Ammon's horn (tissue), 1 donor: ENCODE results near the gene FN1.
A peak's percentile ranks its signal among the peaks of the same experiment; 100 is the strongest.
"Not testable (repeated sequence)": the region's sequence is repeated elsewhere in the genome, so short reads cannot be mapped to it uniquely, and the experiment has no call there.

ENCODE experiments used
- DNase-seq: peaks from one replicate; pipeline ENCODE4 v3.0.0-alpha.2; 2016; ENCODE audit warnings: low spot score

Gene FN1

GRCh38 chr2:215422676-215423075, 13.2 kb downstream of the FN1 start:
- no peak for DNase-seq

- no peak for DNase-seq
Measured at GRCh38 chr2:215421859-215422461, 13.9 kb downstream of the FN1 start.

GRCh38 chr2:215420471-215420935, 15.4 kb downstream of the FN1 start:
- no peak for DNase-seq

GRCh38 chr2:215419769-215420470, 15.9 kb downstream of the FN1 start:
- DNase-seq: no peak

- DNase-seq: no peak
Measured at GRCh38 chr2:215419113-215419512, 16.8 kb downstream of the FN1 start.

- DNase-seq: no peak
Measured at GRCh38 chr2:215418064-215418963, 17.6 kb downstream of the FN1 start.

- no peak for DNase-seq
Measured at GRCh38 chr2:215417400-215417951, 18.4 kb downstream of the FN1 start.

GRCh38 chr2:215416656-215417055, 19.2 kb downstream of the FN1 start:
- no peak for DNase-seq

- no peak for DNase-seq
Measured at GRCh38 chr2:215415820-215416577, 19.9 kb downstream of the FN1 start.

- DNase-seq: no peak
Measured at GRCh38 chr2:215415218-215415617, 20.6 kb downstream of the FN1 start.

GRCh38 chr2:215414674-215415073, 21.2 kb downstream of the FN1 start:
- no peak for DNase-seq

- DNase-seq: no peak
Measured at GRCh38 chr2:215413974-215414373, 21.9 kb downstream of the FN1 start.

- DNase-seq: no peak
Measured at GRCh38 chr2:215413484-215413777, 22.4 kb downstream of the FN1 start.

- DNase-seq: no peak
Measured at GRCh38 chr2:215411941-215412743, 23.7 kb downstream of the FN1 start.

GRCh38 chr2:215410932-215411285, 25.0 kb downstream of the FN1 start:
- DNase-seq: peak; percentile 29

GRCh38 chr2:215410181-215410931, 25.5 kb downstream of the FN1 start:
- DNase-seq: not testable (repeated sequence)

- DNase-seq: no peak
Measured at GRCh38 chr2:215409331-215410127, 26.3 kb downstream of the FN1 start.

GRCh38 chr2:215408441-215408840, 27.4 kb downstream of the FN1 start:
- DNase-seq: not testable (repeated sequence)

GRCh38 chr2:215407590-215408264, 28.1 kb downstream of the FN1 start:
- no peak for DNase-seq
